Fibroblast of the aortic adventitia (primary cell): ENCODE results near the gene NQO1. TPM values are rescaled to one million over a fixed set of nuclear protein-coding genes. Genes with fewer than 3 reads are reported as not detected.
"Not testable (repeated sequence)": the region's sequence is repeated elsewhere in the genome, so short reads cannot be mapped to it uniquely, and the experiment has no call there.

Experiments used
- DNase-seq: peaks from one replicate; pipeline ENCODE4 v3.0.0-alpha.2; 2010; ENCODE audit warnings: low read depth
- H3K4me3 ChIP-seq: 2 replicates; pipeline ENCODE4 v1.5.1; 2011; ENCODE audit warnings: low read depth, mild to moderate bottlenecking, control low read depth, low read length, moderate library complexity
- total RNA-seq: library from RNA; depleted of rRNA; stranded (reverse); fragments of >200 nt; gene quantifications from 2 replicates; pipeline ENCODE4 v1.2.3, GENCODE V29; 2012; ENCODE audit warnings: low replicate concordance
- TF ChIP-seq, protein P1 (sequence below): IDR thresholded peaks from 2 replicates; pipeline ENCODE4 v1.5.1; 2011; ENCODE audit warnings: mild to moderate bottlenecking, low read length, control low read depth, inconsistent platforms; ENCODE audit not compliant: insufficient read depth

The NQO1 gene
- total RNA-seq, 1 donor = 302 TPM

DNA sequence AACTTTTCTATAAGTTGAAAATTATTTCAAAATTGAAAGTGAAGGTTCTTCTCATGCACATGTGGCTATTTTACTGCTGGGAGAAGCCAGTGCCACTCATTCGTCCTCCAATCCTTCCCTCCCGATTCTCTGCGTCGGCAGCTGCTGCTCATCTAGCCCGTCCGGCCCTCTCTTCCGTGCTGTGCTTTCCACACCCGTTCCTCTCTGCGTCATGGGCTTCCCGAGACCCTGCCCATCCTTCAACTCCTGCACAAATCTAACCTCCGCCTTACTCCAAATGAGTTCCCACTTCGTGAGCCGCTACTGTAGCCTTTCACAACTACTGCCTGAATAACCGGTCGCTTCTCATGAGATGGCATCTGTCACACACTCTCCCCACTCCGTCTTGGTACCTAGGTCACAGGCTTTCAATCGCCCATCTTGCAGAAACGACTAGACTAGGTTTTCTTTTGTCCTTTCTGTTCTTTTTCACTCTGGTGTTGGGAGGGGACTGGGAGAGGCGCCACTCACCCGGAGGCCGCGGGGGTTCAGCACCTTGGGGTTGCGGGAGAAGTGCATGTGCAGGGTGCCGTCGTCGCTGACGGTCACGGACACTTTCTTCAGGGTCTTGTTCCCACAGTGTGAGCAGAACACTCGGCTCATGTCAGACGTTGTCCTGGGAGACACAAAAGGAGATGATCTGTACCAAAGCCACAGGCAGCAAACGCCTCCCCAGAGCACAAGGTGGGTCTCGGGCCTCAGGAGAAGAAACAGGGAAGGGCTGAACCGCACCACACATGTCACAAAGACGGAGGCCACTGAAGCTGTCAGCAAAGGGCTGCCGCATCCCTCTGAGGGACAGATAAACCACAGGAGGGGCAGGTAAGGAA is 18.2 kb upstream of the NQO1 start:
- H3K4me3 ChIP-seq = no peak overlapping the region
- DNase-seq = no peak
- TF ChIP-seq, protein P1, sequence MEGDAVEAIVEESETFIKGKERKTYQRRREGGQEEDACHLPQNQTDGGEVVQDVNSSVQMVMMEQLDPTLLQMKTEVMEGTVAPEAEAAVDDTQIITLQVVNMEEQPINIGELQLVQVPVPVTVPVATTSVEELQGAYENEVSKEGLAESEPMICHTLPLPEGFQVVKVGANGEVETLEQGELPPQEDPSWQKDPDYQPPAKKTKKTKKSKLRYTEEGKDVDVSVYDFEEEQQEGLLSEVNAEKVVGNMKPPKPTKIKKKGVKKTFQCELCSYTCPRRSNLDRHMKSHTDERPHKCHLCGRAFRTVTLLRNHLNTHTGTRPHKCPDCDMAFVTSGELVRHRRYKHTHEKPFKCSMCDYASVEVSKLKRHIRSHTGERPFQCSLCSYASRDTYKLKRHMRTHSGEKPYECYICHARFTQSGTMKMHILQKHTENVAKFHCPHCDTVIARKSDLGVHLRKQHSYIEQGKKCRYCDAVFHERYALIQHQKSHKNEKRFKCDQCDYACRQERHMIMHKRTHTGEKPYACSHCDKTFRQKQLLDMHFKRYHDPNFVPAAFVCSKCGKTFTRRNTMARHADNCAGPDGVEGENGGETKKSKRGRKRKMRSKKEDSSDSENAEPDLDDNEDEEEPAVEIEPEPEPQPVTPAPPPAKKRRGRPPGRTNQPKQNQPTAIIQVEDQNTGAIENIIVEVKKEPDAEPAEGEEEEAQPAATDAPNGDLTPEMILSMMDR = no peak

DNA sequence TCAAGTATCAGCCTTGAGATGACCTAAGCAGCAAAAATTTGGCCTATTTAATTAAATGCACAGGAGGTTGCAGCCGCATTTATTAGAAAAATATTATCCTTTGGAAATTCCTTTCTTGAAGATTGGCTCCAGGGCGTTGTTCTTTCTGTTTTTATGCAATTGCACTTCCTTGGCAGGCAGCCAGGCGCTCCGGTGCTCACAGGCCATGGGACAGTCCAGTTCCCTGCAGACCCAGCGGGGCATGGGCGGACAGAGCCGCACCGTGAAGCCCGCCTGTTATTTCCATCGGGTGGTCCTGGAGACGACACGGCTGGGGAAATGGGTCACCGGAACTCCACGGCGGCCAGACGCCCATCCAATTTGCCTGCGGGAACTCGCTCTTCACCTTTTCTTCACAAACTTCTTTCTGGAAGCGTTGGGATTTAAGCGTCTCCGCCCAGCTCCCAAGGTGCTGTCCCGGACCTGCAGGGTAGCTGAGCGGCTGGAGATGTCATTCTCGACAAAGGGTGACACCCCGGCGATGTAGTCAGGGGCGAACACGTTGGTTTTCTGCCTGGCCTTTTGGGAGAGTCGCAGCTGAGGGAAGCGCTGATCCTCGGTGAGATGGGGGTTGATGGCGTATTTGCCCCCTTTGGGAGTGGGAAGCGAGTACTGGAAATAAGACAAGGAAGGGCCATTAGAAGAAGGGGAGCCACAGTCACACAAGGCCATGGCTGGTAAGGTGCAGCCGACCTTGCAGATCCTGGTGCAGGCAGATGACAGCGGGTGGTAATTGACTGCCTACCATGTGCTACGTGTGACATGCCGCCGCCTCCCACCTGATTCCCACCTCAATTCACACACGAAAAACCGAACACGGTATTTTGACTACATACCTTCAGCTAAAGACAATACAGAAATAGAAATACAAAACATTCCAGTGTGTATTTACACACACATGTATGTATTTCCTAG is 15.9 kb upstream of the NQO1 start:
- peak; percentile 53 for DNase-seq
- TF ChIP-seq, protein P1 = no peak
- no peak overlapping the region for H3K4me3 ChIP-seq

DNA sequence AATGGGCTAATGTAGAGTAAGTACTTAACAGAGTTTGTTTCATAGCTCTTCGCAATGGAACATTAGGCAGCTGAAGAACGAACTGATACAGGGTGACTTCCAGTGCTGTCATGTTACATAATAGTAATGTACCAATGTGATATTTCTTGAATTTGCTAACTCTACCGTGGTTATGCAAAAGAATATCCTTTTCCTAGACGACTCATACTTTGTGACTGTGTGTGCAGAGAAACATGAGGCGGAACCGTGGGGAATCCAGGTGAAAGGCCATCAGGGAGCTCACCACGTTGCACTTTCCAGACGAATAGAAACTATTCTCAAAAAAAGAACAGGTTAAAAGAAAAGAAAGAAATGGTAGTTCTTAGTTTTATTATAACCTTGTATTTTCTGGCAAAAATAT is 15.2 kb upstream of the NQO1 start:
- TF ChIP-seq, protein P1 = no peak
- DNase-seq = peak; percentile 19
- no peak overlapping the region for H3K4me3 ChIP-seq

DNA sequence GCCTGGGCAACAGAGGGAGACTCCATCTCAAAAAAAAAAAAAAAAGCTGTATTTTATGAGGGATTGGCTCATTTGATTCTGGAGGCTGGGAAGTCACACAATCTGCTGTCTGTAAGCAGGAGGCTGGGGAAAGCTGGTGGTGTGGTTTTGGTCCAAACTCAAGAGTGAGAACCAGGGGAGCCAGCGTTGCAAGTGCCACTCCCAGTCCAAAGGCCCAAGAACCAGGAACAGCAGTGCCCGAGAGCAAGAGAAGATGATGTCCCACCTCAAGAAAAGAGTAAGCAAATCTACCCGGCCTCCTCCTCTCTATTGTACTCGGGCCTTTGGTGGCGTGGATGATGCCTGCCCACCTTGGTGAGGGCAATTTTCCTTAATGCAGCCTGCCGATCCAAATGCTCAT is 5.7 kb upstream of the NQO1 start:
- TF ChIP-seq, protein P1 = no peak
- H3K4me3 ChIP-seq = no peak overlapping the region
- no peak for DNase-seq

DNA sequence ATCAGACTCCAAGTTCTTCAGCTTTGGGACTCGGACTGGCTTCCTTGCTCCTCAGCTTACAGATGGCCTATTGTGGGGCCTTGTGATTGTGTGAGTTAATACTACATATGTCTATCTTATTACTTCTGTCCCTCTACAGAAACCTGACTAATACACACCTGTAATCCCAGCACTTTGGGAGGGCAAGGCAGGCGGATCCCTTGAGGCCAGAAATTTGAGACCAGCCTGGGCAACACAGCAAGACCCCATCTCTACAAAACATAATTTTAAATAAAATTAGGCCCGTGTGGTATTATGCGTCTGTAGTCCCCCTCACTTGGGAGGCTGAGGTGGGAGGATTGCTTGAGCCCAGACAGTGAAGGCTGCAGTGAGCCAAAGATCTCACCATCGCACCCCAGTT is 4.9 kb upstream of the NQO1 start:
- DNase-seq, H3K4me3 ChIP-seq: not testable (repeated sequence)

DNA sequence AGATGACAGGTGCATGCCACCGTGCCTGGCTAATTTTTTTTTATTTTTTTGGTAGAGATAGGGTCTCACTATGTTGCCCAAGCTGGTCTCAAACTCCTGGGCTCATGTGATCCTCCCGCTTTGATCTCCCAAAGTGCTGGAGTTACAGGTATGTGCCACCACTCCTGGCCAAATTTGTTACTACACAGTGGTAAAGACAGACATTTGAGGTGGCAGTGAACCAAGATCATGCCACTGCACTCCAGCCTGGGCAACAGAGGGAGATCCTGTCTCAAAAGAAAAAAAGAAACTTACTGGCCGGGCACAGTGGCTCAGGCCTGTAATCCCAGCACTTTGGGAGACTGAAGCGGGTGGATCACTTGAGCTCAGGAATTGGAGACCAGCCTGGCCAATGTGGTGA is 2.7 kb upstream of the NQO1 start:
- H3K4me3 ChIP-seq, DNase-seq: not testable (repeated sequence)

DNA sequence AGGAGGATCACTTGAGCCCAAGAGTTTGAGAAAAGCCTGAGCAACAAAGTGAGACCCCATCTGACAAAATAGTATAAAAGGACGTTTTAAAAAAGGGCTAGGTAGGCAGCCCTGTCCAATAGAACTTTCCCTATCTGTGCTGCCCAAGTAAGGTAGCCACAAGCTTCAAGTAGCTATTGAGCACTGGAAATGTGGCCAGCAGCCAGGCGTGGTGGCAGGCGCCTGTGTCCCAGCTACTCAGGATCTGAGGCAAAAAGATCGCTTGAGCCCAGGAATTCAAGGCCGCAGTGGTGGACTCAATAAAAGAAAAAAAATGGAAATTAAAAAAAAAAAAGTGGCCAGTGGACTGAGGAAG is 1.5 kb upstream of the NQO1 start:
- H3K4me3 ChIP-seq = no peak overlapping the region
- TF ChIP-seq, protein P1 = no peak
- DNase-seq = no peak
